Activated CD4-positive, alpha-beta T cell treated with anti-CD3 and anti-CD28 coated beads, Interleukin-2, amount 50 U/mL, for 24 hours (primary cell): ENCODE results near the gene SHISA3.
"Not testable (repeated sequence)": the region's sequence is repeated elsewhere in the genome, so short reads cannot be mapped to it uniquely, and the experiment has no call there.

Source experiments
- DNase-seq, 2 donors: peaks; one replicate each; pipeline ENCODE4 v3.0.0-alpha.2; 2020; ENCODE audit warnings: low read depth in 1 of 2, low spot score in 1 of 2

The SHISA3 gene

DNA sequence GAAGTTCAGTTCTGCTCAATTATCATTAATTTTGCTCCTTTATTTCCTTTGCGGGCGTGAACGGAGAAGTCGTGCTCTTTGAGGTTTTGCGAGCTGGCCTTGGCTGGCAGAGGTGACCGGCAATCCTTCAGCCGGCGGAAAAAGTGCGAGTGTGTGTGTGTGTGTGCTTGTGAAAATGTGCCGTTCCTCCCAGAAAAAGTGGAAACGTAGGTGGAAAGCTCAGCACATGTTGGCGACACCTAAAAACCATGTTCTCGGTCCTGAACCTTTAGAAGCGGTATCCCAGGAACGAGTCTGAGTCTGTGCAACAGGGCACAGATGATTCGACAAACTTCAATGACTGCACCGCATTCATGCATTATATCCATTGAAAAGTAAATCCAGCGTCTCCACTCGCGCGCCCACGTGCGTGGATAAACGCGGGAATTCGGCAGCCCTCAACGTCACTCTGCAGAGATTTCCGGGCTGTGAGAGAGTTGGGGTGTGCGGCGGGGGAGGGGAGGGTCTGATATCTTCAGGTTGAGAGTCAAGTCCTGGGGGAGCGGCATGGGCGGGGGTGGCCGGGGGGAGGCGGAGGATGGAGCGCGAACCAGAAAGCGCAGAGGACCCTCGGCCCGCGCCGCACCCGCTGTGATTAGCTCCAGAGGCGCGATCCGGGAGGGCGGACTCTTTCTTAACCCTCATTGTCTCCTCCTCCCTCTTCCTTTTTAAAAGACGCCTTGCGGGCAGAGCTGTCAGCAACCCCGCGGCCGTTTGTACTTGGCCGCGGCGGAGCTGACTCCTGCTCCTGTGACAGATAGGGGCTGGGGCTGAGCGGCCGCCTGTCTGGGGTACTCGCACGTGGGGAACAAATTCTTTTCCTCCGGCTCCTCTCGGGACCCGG is at the start of gene SHISA3:
TSS of gene SHISA3 (plus strand) at position 737 of the 883 bp plus-strand sequence. CDS start 569 bp downstream, outside the sequence.
- no peak for DNase-seq

DNA sequence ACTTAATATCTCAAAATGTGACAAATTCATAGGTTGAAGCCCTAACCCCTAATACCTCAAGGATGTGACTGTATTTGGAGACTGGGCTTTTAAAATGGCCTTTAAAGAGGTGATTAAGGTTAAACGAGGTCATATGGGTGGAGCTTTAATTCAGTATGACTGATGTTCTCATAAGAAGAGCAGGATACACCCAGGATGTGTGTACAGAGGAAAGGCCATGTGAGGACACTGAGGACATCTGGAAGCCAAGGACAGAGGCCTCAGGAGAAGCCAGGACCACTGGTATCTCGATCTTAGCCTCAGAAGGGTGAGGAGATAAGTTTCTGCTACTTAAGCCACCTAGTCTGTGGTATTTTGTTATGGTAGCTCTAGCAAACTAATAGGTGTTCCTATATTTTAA is 49.0 kb upstream of the SHISA3 start:
- no peak for DNase-seq

DNA sequence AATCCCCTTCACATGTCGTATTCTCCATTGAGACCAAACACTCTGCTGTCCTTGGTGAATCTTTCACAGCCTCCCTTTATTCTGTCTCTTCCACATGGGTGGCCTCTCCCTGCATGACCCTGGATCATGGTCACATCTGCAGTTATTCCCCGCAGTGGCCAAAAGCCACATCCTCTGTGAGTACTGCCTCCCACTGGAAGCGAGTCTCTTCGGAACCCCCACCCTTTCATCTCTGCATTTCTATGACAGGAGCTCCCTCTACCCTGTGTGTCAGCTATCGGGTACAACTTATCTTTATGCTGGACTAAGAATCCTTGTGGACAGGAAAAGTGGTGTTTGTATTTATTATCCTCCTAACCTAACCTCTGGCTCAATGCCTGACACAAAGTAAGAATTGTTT is 48.6 kb upstream of the SHISA3 start:
- DNase-seq = no peak

DNA sequence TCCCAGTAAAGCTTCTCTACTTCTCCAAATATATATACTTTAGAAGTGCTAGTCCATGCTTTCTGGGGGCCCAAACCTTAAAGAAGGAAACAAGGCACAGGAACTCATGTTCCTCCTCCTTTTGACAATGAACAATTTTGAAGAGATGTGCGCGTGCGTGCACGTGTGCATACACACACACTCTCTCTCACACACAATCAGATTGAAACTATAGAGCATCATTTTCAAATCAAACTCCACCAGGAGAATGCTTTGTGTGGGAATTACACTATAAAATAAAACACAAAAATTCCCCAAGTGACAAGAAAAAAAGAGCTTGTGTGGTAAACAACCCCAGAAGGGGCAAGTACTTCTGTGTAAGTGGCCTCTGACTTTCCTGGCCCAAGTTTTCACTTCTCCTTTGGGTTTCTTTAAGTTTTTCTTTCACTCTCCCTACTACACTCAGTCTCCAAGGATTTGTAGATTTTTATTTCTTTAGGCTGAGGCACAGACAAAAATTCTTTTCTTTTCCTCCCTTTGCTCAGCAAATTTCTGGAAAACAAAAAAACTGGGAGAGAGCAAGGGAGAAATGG is 46.6 kb upstream of the SHISA3 start:
- DNase-seq = no peak

DNA sequence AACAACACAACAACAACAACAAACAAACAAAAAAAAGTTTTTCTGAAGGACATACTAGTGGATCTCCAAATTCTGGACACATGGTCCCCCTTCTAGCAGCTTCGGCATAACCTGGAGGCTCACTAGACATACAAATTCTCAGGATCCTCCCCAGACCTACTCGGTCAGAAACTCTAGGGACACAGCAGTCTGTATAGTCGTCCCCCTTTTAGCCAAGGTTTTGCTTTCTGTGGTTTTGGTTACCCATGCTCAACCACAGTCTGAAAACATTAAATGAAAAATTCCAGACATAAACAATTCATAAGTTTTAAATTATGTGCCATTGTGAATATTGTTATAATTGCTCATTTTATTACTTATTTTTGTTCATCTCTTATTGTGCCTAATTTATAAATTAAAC is 45.2 kb upstream of the SHISA3 start:
- no peak for DNase-seq

DNA sequence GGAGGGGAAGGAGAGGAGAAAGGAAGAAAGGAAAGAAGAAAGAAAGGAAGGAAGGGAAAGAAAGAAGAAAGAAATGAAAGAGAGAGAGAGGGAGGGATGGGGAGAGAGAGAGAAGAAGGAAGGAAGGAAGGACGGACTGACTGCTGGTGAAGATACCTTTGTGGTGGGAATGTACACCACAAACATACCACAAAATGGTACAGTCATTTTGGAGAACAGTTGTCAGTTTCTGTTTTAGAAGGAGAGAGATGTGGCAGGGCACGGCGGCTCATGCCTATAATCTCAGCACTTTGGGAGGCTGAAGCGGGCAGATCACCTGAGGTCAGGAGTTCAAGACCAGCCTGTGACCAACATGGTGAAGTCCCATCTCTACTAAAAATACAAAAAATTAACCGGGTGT is 40.0 kb upstream of the SHISA3 start:
- DNase-seq = no peak

DNA sequence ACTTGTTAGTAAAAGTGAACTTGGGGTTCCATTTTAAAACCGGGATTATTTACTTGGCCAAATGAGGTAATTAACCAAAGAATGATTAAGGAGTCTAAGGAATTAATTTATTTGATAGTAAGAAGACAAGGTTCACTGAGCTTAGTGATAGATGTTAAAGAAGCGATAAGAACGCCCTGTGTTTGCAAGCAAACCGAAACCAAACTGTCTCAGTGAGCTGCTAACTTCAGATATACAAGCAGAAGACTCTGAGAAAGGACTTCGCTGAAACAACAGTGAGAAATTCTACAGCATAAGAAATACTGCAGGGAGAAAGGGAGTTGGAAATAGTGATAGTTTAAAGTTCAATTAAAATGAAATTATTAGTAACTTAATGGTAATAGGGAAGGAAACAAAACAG is 37.6 kb upstream of the SHISA3 start:
- DNase-seq = no peak

DNA sequence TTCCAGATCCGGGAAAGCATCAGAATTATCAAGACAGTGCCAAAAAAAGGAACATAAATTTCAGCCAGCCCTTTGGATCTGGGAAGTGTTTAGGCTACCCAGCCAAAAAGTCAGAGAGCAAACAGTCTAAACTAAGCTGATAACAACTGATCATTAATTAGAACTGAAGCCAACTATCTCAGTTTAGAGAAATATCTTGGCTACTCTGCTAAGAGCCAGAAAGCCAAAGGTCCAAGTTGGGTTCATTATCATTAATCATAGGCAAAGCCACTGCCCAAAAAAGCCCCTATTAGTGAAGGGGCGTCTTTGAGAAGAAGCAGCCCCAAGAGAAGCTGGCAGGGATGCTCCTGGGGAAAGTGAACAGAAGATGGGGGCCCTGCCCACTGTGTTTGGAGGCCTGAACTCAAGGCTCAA is 37.0 kb upstream of the SHISA3 start:
- DNase-seq = no peak

DNA sequence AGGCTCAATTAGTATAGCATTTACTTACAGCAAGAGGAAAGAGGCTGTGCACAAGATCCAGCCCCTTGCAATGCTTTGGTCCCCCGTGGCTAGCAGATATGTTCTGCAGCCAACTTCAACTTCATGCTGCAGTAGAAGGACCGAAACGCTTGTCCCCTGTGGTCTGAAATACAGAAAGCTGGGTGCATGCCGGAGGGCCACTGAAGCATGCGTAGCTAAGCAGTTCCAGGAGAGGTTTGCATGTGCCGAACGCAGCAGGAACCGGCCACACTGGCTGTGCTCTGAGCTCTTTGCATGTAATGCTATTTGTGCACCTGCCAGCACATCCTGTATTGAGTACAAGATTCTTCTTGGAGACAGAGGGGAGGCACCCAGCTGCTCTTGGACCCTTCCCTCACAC is 35.8 kb upstream of the SHISA3 start:
- DNase-seq = no peak

DNA sequence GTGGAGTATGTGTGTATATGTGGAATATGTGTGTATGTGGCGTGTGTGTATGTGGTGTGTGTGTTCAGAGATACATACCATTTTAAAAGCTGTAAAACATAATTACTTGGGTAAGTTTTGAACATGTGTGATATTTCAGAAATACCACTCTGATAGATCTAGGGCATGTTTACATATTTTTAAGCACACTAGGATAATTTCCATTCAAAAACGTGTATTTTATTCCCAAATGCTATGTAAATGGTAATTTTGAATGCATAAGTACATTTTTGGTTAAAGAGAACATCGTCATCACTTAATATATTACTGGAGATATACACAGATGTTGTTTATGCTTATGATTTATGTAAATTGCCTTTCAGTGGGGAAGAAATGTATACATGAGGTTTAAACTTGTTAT is 34.7 kb upstream of the SHISA3 start:
- DNase-seq = no peak

DNA sequence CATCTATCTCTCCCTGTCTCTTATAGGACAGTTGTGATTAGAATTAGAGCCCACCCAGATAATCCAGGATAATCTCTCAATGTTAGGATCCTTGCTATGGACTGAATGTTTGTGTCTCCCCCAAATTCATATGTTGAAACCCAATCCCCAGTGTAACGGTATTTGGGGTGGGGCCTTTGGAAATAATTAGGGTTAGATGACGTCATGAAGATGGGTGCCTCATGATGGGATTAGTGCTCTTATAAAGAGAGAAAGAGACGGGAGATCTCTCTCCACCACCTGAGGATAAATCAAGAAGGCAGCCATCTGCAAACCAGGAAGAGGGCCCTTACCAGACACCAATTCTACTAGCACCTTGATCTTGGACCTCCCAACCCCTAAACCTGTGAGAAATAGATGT is 33.7 kb upstream of the SHISA3 start:
- DNase-seq = no peak

DNA sequence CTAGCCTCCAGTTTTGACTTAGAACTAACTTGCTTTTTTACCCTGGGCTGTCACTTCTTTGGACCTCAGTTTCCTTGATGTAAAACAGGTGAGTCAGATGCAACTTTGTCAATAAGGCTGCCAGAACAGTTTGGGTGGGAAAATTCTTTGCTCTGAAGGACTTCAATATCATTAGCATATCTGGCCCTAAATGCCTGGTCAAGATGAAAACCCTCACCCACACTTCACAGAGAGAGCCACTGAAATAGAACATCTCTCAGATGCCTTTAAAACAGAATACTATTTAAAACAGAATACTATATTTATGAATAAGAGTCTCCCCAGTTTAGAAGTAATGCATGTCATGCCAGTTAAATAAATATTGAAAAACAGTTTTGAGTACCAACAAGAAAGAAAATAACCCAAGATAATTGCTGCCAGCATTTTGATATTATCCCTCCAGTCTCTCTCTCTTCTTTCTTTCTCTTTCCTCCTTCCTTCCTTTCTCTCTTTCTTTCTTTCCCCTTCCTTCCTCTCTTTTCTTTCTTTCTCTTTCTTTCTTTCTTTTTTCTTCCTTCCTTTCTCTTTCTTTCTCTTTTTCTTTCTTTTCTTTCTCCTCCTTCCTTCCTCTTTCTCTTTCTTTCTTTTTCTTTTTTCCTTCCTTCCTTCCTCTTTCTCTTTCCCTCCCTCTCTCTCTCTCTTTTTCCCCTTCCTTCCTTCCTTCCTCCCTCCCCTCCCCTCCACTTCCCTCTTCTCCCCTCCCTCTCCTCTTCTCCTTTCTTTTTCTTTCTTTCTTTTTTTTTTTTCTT is 32.8 kb upstream of the SHISA3 start:
- DNase-seq = no peak

DNA sequence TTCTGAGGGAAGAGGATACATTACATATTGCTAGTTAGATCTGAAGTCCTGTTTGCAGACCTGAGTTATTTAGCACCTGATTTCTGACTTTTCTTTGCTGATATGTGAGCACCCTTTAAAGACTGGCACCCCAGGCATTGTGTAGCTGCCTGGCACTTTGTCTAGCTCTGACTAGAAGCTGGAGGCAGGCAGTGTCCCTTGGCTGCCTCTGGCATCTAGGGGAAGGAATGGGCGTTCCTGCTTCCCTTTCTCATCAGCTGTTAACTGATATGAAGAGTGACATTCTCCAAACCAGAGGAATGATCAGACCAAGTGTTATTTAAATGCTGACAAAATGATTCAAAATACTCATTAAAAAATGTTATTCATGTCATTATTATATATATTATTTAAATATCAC is 30.3 kb upstream of the SHISA3 start:
- DNase-seq = no peak

DNA sequence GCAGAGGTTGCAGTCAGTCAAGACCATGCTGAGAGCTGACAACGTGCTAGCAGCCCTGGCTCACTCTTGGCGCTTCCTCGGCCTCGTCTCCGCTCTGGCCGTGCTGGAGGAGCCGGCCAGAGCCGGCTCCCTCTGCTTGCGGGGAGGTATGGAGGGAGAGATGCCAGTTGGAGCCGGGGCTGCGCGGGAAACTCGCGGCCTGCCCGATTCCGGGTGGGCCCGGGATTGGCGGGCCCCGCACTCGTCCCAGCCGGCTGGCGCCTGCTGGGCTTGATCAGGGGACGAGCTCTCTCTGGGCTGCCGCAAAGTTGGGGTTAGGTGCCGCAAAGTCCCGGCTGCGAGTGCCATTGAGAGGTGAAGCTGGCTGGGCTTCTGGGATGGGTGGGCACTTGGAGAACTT is 27.8 kb upstream of the SHISA3 start:
- DNase-seq = no peak

DNA sequence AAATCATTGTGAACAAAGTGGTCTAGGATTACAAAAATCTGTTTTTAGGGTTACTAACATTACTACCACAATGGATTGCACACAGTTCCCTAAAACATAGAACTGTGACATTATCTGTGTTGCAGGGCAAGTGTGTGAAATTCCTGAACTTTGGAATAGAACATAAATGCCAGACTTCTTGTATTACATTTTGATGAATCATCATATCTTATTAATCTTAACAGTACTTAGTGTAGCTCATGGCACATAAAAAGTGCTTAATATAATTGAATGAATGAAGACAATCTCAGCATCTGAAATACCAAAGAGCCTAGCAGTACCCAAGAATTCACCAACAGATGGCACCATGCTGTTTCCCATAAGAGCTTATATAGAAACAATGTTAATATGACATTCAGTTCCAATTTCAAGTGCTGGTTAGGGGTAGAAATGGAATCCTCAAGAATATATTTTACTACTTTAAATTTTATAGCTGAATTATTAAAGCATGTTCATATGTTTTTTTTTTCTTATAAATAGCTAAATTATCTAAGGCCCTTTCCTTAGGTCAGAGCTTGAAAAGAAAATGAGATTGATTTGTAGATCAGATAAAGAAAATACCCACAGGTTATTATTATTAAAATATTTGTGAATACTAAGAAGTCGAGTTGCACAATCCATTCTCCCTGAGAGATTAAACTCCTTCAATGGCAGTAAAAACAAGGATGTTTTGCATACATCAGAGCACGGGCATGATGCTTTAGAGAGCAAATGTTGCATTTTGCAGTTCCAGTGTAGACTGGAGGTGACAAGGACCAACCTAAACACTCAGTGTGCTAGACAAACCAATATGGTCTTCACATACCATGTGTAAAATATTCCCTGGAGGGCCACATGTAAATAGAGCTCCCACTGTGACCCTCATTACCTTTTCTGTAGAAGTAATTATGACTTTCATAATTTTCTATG is 25.7 kb upstream of the SHISA3 start:
- no peak for DNase-seq

DNA sequence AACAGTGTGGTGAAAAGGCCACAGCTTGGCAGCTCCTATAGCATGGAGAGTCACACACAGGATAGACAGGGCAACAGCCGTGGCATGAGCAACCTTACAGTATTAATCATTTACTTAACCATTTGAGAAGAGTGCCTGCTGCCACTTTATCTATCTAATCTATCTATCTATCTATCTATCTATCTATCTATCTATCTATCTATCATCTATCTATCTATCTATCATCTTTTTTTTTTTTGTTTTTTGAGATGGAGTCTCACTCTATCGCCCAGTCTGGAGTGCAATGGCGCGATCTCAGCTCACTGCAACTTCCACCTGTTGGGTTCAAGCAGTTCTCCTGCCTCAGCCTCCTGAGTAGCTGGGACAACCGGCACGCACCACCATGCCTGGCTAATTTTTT is 25.0 kb upstream of the SHISA3 start:
- not testable (repeated sequence) for DNase-seq

DNA sequence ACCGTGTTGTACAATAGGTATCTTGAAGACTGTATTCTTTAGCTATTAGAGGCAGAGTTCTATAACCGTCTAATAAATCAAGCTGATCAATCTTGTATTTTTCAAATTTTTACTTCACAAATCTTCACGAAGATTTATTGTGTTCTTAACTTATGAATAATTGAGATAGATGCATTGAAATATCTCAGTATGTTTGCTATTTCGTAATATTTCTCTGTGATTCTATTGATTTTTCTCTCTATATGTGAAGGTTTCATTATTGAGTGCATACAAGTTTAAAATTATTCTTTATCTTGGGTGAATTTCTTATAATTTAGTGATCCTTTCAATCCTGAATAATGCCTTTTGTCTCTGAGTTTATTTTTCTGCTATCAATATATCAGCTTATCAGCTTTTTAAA is 19.8 kb upstream of the SHISA3 start:
- no peak for DNase-seq

DNA sequence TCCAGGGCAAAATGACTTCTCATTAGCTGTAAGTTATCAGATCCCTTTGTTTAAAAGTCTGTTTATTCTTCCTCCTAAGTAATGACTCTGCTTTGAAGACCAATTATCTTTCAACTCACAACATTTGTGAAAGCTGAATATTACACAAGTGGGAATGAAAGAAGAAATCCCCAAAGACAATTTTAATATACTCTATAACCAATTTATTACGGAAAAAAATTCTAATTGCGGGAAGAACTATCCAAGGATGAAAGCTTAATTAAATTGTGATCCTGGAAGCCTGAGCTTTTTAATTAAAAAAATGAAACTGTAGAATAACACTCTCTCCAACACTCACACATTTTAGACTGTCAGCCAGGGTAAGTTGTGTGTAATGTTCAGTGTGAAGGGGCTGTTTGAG is 15.6 kb upstream of the SHISA3 start:
- DNase-seq = no peak

DNA sequence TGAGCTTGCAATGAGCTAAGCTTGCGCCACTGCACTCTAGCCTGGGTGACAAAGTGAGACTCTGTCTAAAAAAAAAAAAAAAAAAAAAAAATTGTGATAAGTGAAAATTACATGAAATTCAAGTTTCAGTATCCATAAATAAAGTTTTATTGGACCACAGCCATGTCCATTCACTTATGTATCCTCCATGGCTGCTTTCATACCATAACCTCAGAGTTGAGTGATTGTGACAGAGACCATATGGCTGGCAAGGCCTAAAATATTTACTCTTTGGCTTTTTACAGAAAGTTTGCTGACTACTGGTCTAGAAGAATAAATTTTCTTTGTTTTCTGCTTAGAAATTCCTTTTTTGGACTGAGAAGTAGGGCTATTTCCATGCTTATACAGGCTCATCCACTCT is 11.8 kb upstream of the SHISA3 start:
- no peak for DNase-seq

DNA sequence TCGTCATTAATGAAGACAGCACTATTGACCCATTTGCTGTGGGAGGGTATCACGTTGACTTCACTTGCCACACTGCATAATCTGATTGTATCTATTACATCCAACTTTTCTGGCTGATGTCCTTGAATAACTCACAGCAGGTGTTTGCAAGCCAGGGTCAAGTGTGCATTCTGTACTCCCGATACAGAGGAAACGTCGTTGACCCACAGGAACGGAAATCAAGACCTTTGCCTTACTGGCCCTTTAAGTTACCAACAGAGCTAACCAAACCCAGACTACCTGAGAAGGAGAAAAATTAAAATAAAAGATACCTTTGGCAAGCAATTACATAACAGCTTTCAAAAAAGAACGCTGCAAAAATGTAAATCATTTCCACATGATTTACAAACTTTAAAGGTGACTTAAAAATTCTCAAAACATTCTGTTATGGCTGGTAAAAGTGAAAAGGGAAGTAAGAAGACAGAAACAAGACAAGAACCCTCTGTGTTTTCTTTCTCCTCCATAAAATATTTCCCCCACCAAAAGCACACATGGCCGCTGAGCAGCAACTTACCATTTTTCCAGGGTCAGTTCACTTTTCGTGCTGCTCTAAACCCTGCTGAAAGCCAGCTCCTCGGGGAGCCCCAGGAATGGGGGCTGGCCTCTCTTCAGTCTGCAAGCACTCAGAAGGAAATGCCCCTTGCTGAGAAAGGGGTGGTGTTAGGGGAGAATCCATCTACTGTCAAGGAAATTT is 6.5 kb upstream of the SHISA3 start:
- DNase-seq = no peak

DNA sequence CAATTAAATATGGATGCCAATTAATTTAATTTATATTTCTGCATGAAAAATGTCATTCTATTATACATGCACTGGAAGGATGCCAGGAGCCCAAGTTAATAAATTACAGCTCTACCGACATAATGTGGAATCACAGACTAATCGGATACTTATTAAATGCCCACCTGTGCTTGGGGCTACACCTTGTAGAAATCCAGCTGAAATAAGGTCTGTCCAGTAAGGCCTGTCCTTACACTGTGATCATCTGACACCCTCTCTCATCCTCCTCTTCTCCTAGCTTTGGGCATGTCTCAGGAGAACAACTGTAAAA is 6.0 kb upstream of the SHISA3 start:
- DNase-seq = no peak
